H54 (cell line): ENCODE results near the gene TRPM3.

Source experiments
- DNase-seq: peaks from one replicate; pipeline ENCODE4 v3.0.0; 2011; ENCODE audit warnings: low spot score, mixed read lengths; ENCODE audit not compliant: insufficient read length
- FAIRE-seq: peaks from 3 replicates; lab custom pipeline; 2011; peaks lifted over from hg19 to GRCh38; lab: Jason Lieb, UNC
- POLR2A ChIP-seq: IDR thresholded peaks from 2 replicates; pipeline ENCODE4 v1.6.1; 2011; ENCODE audit warnings: low read depth, mild to moderate bottlenecking, low read length

Gene TRPM3

DNA sequence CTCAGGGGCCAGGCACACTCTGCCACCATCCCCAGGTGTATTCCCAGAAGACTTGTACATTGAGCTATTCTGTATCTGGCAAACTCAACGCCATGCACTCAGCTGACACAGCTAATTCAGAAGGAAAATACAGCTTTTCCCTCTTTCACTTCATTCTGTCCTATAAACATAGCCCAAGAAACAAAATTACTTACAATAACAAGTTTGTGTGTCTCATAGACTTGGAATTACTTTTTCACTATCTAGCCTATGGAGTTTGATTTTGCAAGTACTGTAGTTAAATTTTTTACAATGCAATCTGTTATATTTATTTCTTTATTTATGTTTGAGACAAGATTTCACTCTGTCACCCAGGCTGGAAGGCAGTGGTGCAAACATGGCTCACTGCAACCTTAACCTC, 581.9 kb downstream of the TRPM3 start:
- DNase-seq (no peak), FAIRE-seq (no peak)
- TF ChIP-seq POLR2A, result no peak

- TF ChIP-seq POLR2A, result no peak
- FAIRE-seq, result no peak
- DNase-seq, result no peak
Measured at GRCh38 chr9:70539001-70539400, 582.4 kb downstream of the TRPM3 start.

DNA sequence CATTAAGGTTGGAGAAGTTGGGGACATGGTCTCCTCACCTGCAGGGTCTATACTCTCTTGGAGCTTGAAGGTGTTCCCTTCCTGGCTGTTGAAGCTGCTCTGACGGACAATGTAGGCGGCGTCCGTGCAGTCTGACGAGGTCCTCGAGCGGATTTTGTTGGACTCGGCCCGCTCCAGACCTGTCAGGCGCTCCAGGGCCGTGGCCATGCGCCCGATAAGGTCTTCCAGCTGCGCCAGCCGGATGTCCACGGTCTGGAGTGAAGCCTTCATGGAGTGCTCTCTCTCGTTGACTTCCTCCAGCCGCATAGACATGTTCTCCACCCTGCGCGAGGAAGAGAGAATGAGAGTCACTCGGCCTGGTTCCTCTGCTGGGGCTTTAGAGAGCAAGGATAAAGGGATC, 584.3 kb downstream of the TRPM3 start:
- no peak for FAIRE-seq
- no peak for DNase-seq
- no peak for TF ChIP-seq POLR2A

- no peak for FAIRE-seq
- DNase-seq, result no peak
- TF ChIP-seq POLR2A, result no peak
Measured at GRCh38 chr9:70535546-70536323, 585.7 kb downstream of the TRPM3 start.

GRCh38 chr9:70534471-70534870, 587.0 kb downstream of the TRPM3 start:
- DNase-seq (no peak), FAIRE-seq (no peak)
- TF ChIP-seq POLR2A, result no peak

DNA sequence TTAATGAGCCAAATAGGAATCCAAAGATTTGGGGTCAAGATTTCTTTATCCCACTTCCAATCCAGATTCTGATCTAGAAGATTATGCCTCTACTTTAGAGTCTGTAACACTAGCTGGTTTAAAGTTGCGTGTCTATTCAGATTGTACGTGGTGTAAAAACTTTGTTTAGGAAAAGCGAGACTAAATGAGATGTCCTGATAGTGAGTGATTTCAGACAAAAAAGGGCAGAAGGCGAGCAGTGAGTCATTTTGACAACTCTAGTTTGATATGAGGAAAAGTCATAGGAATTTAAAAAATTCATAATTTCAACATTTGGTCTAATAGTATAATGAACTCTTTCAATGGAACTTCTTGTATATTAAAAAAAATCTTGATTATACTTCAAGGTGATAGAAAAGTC, 587.4 kb downstream of the TRPM3 start:
- DNase-seq (no peak), FAIRE-seq (no peak)
- no peak for TF ChIP-seq POLR2A

GRCh38 chr9:70533492-70533891, 587.9 kb downstream of the TRPM3 start:
- FAIRE-seq, result no peak
- no peak for TF ChIP-seq POLR2A
- DNase-seq, result no peak

GRCh38 chr9:70532716-70533115, 588.7 kb downstream of the TRPM3 start:
- no peak for TF ChIP-seq POLR2A
- FAIRE-seq, result no peak
- no peak for DNase-seq

DNA sequence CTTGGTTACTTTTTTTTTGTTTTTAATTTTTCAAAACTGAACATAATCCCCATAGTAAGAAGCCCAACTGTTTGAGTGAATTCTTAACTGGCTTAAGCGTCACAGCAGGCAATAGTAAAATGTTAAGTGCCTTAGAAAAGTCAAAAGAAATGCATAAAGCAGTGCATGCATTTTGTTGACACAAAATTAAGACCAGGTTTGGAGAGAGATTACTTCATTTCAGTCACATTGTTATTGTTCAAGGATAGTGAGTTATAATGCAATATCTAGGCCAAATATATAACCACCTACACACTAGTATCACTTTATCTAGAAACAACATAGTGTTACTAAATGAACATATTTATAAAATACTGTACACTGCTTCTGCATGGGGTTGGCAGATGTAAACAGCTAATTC, 590.1 kb downstream of the TRPM3 start:
- no peak for TF ChIP-seq POLR2A
- FAIRE-seq, result no peak
- DNase-seq, result no peak

DNA sequence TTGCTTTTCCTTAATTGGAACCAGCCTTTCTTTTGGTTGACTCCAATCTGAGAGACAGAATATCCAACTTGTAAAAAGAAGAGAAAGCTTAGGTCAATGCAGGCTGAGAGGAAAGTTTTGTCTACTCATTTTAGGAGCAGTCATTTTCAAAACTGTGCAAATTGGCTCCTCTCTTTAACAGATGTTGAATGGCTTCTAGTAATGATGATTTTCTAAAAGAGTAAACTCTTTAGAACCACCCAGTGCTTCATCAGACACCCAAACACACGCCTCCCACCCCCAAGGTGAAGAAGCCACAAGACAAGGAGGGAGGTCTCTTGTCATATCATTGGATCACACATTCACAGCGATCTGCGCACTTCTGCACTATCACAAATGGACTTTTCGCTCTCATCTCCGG, 590.7 kb downstream of the TRPM3 start:
- no peak for FAIRE-seq
- no peak for DNase-seq
- TF ChIP-seq POLR2A, result no peak

DNA sequence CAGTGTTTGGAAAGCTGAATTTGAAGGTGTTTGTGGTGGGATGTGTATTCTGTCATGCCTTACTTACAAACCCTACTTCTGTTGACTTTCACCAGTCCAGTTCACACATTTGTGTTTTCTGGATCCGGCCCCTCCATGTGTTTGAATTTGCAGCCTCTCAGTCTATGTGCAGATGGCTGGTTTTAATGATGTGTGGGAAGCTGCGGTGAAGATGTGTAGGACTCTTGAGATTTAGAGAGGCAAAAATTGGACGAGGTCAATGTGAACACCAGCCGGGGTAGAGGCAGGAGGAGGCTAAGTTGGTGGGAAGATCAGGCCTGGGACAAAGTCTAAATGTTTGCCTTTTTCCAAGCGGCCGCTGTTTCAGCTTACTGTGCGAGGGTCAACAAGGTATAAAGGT, 591.6 kb downstream of the TRPM3 start:
- no peak for FAIRE-seq
- TF ChIP-seq POLR2A, result no peak
- DNase-seq, result no peak

DNA sequence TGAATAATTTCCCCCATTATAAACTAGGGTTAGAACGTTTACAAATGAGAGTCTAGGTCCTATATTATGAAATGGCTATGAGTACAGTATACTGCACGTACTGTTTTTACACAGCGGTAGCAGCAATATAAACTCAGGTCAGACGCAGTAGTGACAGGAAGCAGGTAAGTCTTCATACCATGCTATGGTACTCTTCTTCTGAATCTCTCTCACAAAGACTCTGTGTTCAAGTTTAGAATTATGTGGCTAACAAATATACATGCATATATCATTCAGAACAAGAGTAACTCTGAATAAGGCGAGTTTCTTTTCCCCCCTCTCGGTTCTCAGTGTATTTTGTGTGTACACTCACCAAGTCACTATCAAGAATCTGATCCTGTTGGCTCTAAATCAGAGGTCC, 592.0 kb downstream of the TRPM3 start:
- no peak for FAIRE-seq
- no peak for DNase-seq
- TF ChIP-seq POLR2A, result no peak

- no peak for DNase-seq
- FAIRE-seq, result no peak
- no peak for TF ChIP-seq POLR2A
Measured at GRCh38 chr9:70526902-70527301, 594.5 kb downstream of the TRPM3 start.

DNA sequence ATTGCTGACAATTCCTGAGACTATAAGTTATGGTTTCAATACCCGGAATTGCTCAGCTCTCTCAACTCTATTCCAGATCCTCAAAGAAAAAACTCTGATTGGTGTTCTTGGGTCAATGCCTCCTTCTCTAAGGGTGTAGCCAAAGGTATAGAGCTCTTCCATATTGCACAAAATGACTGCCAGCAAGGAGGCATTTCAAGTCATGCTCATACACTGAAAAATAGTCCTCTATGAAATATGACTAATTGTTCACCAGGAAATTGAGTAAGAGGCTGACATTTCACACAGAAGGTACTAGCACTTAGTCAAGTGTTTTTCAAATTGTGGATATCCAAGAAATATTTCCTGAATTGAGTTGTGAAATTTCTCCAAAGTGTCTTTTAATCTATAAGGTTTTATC, 595.9 kb downstream of the TRPM3 start:
- TF ChIP-seq POLR2A, result no peak
- FAIRE-seq (no peak), DNase-seq (no peak)
